ENCODE results near the gene SLPI.

DNA sequence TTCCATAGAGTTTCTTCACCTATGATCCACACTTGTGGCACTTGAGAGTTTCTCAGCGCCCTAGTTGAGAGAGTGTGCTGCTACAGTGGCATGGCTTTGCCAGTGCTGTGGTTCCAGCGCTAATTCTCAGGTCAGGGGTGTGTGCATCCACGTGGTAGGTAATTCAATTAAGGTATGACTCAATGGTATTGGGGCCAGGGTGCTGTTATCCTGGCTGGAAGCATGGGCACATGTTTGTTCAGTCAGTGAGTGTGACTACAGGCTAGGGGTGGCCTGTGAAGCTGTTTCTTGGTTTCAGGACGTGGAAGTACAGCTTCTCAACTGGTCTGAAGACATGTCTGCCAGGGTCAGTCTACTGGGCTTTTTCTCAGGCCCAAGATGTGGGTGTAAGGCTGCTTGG lies 36.2 kb downstream of the SLPI start:
- TF ChIP-seq, protein P1, sequence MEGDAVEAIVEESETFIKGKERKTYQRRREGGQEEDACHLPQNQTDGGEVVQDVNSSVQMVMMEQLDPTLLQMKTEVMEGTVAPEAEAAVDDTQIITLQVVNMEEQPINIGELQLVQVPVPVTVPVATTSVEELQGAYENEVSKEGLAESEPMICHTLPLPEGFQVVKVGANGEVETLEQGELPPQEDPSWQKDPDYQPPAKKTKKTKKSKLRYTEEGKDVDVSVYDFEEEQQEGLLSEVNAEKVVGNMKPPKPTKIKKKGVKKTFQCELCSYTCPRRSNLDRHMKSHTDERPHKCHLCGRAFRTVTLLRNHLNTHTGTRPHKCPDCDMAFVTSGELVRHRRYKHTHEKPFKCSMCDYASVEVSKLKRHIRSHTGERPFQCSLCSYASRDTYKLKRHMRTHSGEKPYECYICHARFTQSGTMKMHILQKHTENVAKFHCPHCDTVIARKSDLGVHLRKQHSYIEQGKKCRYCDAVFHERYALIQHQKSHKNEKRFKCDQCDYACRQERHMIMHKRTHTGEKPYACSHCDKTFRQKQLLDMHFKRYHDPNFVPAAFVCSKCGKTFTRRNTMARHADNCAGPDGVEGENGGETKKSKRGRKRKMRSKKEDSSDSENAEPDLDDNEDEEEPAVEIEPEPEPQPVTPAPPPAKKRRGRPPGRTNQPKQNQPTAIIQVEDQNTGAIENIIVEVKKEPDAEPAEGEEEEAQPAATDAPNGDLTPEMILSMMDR (IDR thresholded peaks at IDR 0.05; ENCODE audit: borderline replicate concordance, extremely low read depth, low read length, poor library complexity, severe bottlenecking): no peak
- TF ChIP-seq EZH2 (IDR thresholded peaks at IDR 0.05; ENCODE audit: borderline replicate concordance, low read depth, low read length, severe bottlenecking): no peak
